NCI-H526 (cell line): ENCODE results near the gene TIGIT.

Experiments
- DNase-seq, 2 experiments: peaks; one replicate each; lab custom pipeline; 2025; lab: John Stamatoyannopoulos, UW

TIGIT gene

DNA sequence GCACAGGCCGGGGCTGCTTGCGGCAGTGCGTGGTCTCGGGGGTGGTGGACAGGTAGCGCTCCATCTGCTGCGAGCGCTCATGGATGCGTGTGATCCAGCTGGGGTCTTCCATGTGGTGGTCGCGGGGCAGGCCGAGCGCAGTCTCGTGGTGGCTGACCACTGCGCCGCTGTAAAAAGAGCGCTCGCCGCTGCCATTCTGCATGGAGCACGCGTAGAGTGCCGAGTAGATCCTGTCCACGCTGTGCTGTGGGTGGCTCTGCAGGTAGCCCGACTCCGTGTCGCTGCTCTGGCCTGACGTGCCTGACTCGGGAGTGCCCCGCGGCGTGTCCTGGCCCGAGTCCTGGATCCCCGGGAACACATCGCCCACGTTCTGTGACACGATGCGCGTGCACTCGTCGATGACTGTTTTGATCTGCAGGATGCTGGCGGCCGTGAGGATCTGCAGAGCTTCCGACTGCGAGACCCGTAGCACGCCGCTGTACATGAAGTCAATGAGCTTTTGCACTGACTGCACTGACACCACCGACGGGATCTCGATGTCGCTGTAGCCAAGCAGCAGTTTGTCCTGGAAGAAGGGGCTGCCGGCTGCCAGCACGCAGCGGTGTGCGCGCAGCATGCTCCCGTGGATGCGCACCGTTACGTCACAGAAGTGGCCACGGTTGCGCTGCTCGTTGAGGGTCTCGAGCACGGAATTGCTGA is 57.4 kb downstream of the TIGIT start:
- no peak for DNase-seq

- no peak for DNase-seq
Observed at GRCh38 chr3:114351822-114352145, 58.0 kb downstream of the TIGIT start.

- DNase-seq: no peak
Observed at GRCh38 chr3:114355653-114356052, 61.8 kb downstream of the TIGIT start.

- DNase-seq: no peak
Observed at GRCh38 chr3:114356066-114356465, 62.2 kb downstream of the TIGIT start.

- no peak for DNase-seq
Observed at GRCh38 chr3:114356525-114356924, 62.7 kb downstream of the TIGIT start.
